ENCODE measurements around the gene PSMC4.

PSMC4 gene

DNA sequence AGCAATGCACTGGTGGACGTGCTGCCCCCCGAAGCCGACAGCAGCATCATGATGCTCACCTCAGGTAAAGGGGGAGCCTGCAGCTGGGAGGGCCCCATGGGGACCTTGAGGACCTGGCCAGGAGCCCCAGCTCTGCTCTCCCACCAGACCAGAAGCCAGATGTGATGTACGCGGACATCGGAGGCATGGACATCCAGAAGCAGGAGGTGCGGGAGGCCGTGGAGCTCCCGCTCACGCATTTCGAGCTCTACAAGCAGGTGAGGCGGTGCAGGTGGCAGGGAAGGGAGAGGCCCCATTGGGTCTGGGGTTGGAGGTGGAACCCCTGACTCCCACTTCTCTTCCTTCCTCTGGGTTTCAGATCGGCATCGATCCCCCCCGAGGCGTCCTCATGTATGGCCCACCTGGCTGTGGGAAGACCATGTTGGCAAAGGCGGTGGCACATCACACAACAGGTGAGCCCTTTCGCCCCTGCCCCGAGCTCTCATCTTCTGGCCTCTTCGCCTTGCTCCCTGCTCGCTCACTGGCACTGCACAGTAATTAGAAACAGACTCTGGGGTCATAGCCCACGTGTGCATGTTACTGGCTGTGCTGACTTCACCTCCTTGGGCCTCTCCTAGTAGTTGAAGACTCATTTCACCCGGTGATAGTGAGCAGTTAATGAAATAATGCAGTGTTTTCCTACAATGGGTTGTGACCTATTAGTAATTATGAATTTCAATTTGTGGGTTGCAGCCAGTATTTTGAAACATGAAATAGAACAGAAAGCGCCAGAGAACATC lies 3.6 kb downstream of the PSMC4 start:
- ChIA-PET POLR2A (no interaction called here), CTCF (interaction anchor here (1.1 kb wide), 1 partner anchor 12 kb away, joined by 4 read pairs; no protein-coding TSS in a partner anchor)
- TF ChIP-seq, protein P1, sequence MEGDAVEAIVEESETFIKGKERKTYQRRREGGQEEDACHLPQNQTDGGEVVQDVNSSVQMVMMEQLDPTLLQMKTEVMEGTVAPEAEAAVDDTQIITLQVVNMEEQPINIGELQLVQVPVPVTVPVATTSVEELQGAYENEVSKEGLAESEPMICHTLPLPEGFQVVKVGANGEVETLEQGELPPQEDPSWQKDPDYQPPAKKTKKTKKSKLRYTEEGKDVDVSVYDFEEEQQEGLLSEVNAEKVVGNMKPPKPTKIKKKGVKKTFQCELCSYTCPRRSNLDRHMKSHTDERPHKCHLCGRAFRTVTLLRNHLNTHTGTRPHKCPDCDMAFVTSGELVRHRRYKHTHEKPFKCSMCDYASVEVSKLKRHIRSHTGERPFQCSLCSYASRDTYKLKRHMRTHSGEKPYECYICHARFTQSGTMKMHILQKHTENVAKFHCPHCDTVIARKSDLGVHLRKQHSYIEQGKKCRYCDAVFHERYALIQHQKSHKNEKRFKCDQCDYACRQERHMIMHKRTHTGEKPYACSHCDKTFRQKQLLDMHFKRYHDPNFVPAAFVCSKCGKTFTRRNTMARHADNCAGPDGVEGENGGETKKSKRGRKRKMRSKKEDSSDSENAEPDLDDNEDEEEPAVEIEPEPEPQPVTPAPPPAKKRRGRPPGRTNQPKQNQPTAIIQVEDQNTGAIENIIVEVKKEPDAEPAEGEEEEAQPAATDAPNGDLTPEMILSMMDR (IDR thresholded peaks at IDR 0.05; ENCODE audit: control extremely low read depth, extremely low read depth, low read depth, missing control alignments): no peak
- no peak for DNase-seq (ENCODE audit: extremely low spot score)

DNA sequence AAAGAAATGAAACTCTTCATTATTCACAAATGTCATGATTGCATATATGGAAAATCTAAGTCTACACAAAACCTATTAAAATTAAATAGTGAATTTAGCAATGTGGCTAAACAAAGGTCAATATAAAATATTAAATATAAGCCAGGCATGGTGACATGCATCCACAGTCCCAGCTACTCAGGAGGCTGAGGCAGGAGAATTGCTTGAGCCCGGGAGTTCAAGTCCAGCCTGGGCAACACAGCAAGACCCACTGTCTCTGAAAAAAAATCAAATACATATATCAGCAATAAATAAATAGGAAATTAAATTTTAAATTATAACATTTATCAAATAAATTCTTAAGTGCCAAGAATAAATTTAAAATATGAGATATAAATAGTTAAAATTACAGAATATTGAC lies 11.9 kb downstream of the PSMC4 start:
- TF ChIP-seq, protein P1 (IDR thresholded peaks at IDR 0.05; ENCODE audit: control extremely low read depth, extremely low read depth, low read depth, missing control alignments): no peak
- CTCF ChIA-PET: interaction anchor here (2.0 kb wide), 1 partner anchor 13 kb away, joined by 6 read pairs; no protein-coding TSS in a partner anchor
- POLR2A ChIA-PET: no interaction called here
- no peak for DNase-seq (ENCODE audit: extremely low spot score)

- ChIA-PET CTCF (interaction anchor here (2.0 kb wide), 1 partner anchor 14 kb away, joined by 6 read pairs; no protein-coding TSS in a partner anchor), POLR2A (no interaction called here)
- DNase-seq (ENCODE audit: extremely low spot score): no peak
- TF ChIP-seq, protein P1 (IDR thresholded peaks at IDR 0.05; ENCODE audit: control extremely low read depth, extremely low read depth, low read depth, missing control alignments): no peak
Measured at GRCh38 chr19:39983695-39984300, 12.8 kb downstream of the PSMC4 start.

DNA sequence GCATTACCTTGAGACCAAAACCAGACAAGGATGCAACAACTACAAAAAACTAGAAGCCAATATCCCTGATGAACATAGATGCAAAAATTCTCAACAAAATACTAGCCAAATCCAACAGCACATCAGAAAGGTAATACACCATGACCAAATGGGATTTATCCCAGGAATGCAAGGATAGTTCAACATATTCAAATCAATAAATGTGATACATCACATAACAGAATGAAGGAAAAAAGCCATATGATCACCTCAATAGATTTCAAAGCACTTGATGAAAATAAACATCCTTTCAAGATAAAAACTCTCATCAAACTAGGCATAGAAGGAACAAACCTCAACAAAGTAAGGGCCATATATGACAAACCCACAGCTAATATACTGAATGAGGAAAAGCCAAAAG lies 15.7 kb downstream of the PSMC4 start:
- TF ChIP-seq, protein P1 (IDR thresholded peaks at IDR 0.05; ENCODE audit: control extremely low read depth, extremely low read depth, low read depth, missing control alignments): no peak
- CTCF ChIA-PET: interaction anchor here (1.0 to 2.2 kb wide), 3 partner anchors 12 to 104 kb away, joined by 3 to 6 read pairs (median 4); partner anchors contain the start of genes PSMC4 and ZNF780A
- POLR2A ChIA-PET: no interaction called here
- no peak for DNase-seq (ENCODE audit: extremely low spot score)

GRCh38 chr19:39987167-39987566 lies 16.2 kb downstream of the PSMC4 start:
- DNase-seq (ENCODE audit: extremely low spot score): no peak
- ChIA-PET POLR2A (no interaction called here), CTCF (interaction anchor here (2.2 kb wide), 1 partner anchor 13 kb away, joined by 4 read pairs; no protein-coding TSS in a partner anchor)
- TF ChIP-seq, protein P1 (IDR thresholded peaks at IDR 0.05; ENCODE audit: control extremely low read depth, extremely low read depth, low read depth, missing control alignments): no peak

- POLR2A ChIA-PET: no interaction called here
- TF ChIP-seq, protein P1 (IDR thresholded peaks at IDR 0.05; ENCODE audit: control extremely low read depth, extremely low read depth, low read depth, missing control alignments): no peak
- no peak for DNase-seq (ENCODE audit: extremely low spot score)
- CTCF ChIA-PET: interaction anchor here (2.2 kb wide), 1 partner anchor 13 kb away, joined by 4 read pairs; no protein-coding TSS in a partner anchor
Measured at GRCh38 chr19:39987596-39987995, 16.6 kb downstream of the PSMC4 start.

All from GM10248 (cell line).